Cardiac muscle cell (in vitro differentiated cells and primary cell): ENCODE measurements around the gene ZFYVE28. TPM values are rescaled to one million over a fixed set of nuclear protein-coding genes. Genes with fewer than 3 reads are reported as not detected.
A peak's percentile ranks its signal among the peaks of the same experiment; 100 is the strongest.

ENCODE experiments used
- DNase-seq, 2 donors: peaks; one replicate each; pipeline versions ENCODE4 v3.0.0 to v3.0.0-alpha.2; 2010 to 2017; ENCODE audit warnings: low read depth in 1 of 2, low spot score in 1 of 2
- H3K27ac ChIP-seq: fragments of 200-600 bp; sonication (generic); 2 replicates; pipeline ENCODE4 v1.5.1; 2016
- H3K27me3 ChIP-seq: fragments of 200-600 bp; sonication (generic); 2 replicates; pipeline ENCODE4 v1.6.0; 2016; ENCODE audit warnings: control low read depth
- H3K36me3 ChIP-seq: fragments of 200-600 bp; sonication (generic); 2 replicates; pipeline ENCODE4 v1.5.1; 2016; ENCODE audit warnings: control low read depth
- H3K4me1 ChIP-seq: fragments of 200-600 bp; sonication (generic); 2 replicates; pipeline ENCODE4 v1.8.1; 2017; ENCODE audit warnings: low read depth, mild to moderate bottlenecking, mixed run types
- H3K4me3 ChIP-seq: fragments of 200-600 bp; sonication (generic); 2 replicates; pipeline ENCODE4 v1.5.1; 2016; ENCODE audit warnings: mild to moderate bottlenecking
- H3K9me3 ChIP-seq: fragments of 200-600 bp; sonication (generic); 2 replicates; pipeline ENCODE4 v1.5.1; 2017; ENCODE audit warnings: low read depth, mild to moderate bottlenecking, control low read depth
- CTCF ChIP-seq: IDR thresholded peaks from 2 replicates; pipeline ENCODE4 v1.5.1; 2012; ENCODE audit warnings: low read depth, mild to moderate bottlenecking, low read length
- polyA plus RNA-seq: library from polyadenylated mRNA; unstranded; fragments of >200 nt; fragmentation: Nextera tagmentation; extraction: Ambion mirVana; gene quantifications from 2 replicates; pipeline ENCODE4 v1.2.1, GENCODE V29; 2016
- total RNA-seq: library from RNA; depleted of rRNA; stranded (reverse); fragments of >200 nt; gene quantifications from 2 replicates; pipeline ENCODE4 v1.2.3, GENCODE V29; 2016

ZFYVE28 gene
- total and polyA plus RNA-seq, 2 experiments from 2014 or later, result 1.3 to 4.0 TPM

DNA sequence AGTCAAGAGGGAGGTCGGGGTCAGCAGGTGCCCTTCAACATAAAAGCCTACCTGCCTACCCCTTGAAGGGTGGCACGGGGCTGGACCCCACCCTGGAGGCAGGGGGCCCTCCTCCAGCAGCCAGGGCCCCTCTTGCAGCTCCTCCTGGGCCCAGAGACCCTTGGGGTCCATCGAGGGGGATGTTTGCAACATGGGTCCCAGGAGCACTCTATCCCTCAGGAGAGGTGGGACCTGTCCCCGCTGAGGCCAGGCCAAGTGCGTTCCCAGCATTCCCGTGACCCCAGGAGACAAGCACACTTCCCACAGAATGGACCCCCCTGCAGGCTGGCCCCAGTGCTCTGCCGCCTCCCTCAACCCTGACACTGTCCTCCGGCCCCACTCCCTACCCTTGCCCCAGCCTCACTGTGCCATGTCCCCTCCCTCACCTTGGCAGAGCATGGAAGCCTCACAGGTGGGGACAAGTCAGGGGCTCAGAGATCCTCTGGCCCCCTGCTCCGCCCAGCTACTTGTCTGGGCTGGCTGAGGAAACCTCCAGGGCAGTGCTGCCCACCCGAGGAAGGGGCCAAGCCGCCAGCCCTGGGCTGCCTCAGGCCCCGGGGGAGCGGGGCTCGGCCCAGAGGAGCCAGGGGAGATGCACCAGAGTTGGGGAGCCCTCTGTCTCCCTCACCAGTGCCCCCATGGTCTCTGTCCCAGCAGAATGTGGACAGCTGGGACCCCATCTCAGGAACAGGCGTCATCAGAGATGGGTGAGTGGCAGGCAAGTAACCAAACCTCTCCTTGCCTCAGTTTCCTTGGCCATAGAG is 158.7 kb downstream of the ZFYVE28 start:
- no peaks in the 10 kb centered on the region for H3K36me3 ChIP-seq
- peak overlapping the region; percentile 11 for H3K27ac ChIP-seq
- H3K4me1 ChIP-seq, result no peaks in the 10 kb centered on the region
- no peaks in the 10 kb centered on the region for H3K9me3 ChIP-seq
- no peak for DNase-seq
- no peaks in the 10 kb centered on the region for H3K27me3 ChIP-seq
- TF ChIP-seq CTCF, result no peak
- no peak overlapping the region for H3K4me3 ChIP-seq

GRCh38 chr4:2259036-2259540 is 159.4 kb downstream of the ZFYVE28 start:
- no peaks in the 10 kb centered on the region for H3K36me3 ChIP-seq
- H3K4me3 ChIP-seq, result no peak overlapping the region
- H3K9me3 ChIP-seq, result no peaks in the 10 kb centered on the region
- H3K27ac ChIP-seq, result peak overlapping the region; percentile 11
- TF ChIP-seq CTCF, result no peak
- no peaks in the 10 kb centered on the region for H3K4me1 ChIP-seq
- no peaks in the 10 kb centered on the region for H3K27me3 ChIP-seq
- no peak for DNase-seq

DNA sequence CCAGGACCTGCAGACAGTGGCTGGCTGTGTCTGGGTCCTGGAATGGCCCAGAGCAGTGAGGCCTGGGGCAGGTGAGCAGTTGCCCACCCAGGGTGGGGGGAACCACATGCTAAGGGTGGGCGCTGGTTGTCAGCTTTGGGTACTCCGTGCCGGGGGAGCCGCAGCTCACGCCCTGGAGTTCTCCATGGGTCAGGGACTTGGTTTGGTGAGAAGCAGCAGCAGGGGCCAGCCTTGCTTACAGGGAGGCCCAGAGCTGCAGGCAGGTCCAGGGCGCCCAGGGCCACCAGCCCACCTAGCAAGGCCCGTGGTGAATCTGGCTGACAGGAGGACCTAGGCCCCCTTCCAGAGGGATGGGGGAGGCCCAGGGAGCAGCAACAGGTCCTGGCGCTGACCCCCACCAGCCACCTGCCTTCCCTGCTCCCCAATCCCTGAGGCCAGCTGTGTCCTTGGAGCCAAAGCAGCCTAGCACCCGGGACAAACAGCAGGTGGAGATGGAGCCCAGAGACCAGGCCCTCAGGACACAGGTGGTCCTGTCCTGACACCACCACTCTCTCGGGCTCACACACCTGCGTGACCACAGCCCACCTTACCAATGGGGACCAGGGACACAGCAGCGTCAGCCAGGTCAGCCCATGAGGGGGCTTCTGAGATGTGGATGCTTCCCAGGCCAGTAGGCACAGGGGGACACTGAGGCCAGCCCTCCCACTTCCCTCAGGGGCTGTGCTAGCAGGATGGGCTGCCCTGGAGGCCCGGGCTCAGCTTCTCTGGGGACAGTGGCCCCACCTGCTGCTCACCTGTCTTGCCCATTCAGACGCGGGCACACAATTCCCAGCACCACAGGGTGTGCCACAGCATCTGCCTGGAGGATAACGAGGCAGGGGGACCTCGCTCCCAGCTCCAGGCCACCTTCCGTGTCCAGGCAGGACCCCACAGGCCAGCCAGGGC is 160.1 kb downstream of the ZFYVE28 start:
- Histone ChIP-seq H3K27me3 (no peaks in the 10 kb centered on the region), H3K4me1 (no peaks in the 10 kb centered on the region), H3K4me3 (no peak overlapping the region), H3K27ac (no peak overlapping the region), H3K9me3 (no peaks in the 10 kb centered on the region), H3K36me3 (peaks cover under 1% of the 10 kb centered on the region)
- DNase-seq, result no peak
- TF ChIP-seq CTCF, result no peak

DNA sequence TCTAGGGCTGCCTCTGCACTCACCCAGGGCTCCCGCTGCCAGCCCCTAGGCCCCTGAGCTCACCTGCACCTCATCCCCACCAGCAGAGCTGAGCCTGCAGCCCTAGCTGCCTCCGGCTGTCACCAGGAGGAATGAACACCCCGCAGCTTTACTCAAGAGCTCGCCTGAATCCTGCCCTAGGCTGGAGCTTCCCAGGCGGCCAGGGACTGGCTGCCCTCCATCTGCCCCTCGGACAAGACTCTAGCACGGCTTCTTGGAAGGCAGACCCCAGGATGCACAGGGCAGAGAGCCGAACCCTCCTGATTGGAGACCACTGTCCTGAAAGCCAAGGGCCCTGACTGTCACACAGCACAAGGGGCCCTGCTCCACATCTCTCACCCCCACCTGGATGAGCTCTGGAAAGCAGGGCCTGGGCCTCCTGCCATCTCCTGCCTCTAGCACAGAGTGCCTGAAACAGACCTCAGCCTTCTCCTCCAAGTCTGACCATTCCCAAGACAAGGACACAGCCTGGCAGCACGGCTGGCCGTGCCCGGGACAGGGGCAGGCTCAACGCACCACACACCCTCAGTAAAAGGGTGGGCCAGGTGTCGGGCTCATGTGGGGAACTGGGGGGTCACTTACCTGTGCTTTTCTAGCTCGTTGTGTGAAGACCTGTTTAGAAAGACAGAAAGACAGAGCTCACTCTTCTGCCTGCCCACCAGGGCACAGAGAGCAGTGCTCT is 160.9 kb downstream of the ZFYVE28 start:
- no peaks in the 10 kb centered on the region for H3K9me3 ChIP-seq
- no peak for DNase-seq
- no peak overlapping the region for H3K4me3 ChIP-seq
- peaks cover 5% of the 10 kb centered on the region for H3K36me3 ChIP-seq
- H3K27me3 ChIP-seq, result no peaks in the 10 kb centered on the region
- H3K4me1 ChIP-seq, result no peaks in the 10 kb centered on the region
- H3K27ac ChIP-seq, result no peak overlapping the region
- no peak for TF ChIP-seq CTCF

- no peaks in the 10 kb centered on the region for H3K4me1 ChIP-seq
- no peak overlapping the region for H3K4me3 ChIP-seq
- no peak for TF ChIP-seq CTCF
- H3K36me3 ChIP-seq, result peaks cover 5% of the 10 kb centered on the region
- no peaks in the 10 kb centered on the region for H3K27me3 ChIP-seq
- no peak overlapping the region for H3K27ac ChIP-seq
- H3K9me3 ChIP-seq, result no peaks in the 10 kb centered on the region
- peak in 1 of 2 donors; percentile 40 for DNase-seq
Measured at GRCh38 chr4:2256781-2257191, 161.7 kb downstream of the ZFYVE28 start.
